C4-2B (cell line): Measurements from ENCODE around the gene ZNF487.
"Not testable (repeated sequence)": the region's sequence is repeated elsewhere in the genome, so short reads cannot be mapped to it uniquely, and the experiment has no call there.

Experiments
- ZFX ChIP-seq: fragments of 450-650 bp; IDR thresholded peaks from 2 replicates; pipeline ENCODE4 v1.6.1; 2017
- TF ChIP-seq, protein P1 (sequence below): fragments of 450-650 bp; conservative IDR thresholded peaks from 2 replicates; pipeline ENCODE4 v1.5.1; 2017; ENCODE audit warnings: mild to moderate bottlenecking

DNA sequence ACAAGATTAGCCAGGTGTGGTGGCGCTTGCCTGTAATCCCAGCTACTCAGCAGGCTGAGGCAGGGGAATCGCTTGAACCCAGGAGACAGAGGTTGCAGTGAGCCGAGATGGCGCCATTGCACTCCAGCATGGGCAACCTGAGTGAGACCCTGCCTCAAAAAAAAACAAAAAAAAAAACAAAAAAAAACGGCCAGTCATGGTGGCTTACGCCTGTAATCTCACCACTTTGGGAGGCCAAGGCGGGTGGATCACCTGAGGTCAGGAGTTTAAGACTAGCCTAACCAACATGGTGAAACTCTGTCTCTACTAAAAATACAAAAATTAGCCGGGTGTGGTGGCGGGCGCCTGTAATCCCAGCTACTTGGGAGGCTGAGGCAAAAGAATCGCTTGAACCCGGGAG lies 10.4 kb upstream of the ZNF487 start:
- TF ChIP-seq, protein P1, sequence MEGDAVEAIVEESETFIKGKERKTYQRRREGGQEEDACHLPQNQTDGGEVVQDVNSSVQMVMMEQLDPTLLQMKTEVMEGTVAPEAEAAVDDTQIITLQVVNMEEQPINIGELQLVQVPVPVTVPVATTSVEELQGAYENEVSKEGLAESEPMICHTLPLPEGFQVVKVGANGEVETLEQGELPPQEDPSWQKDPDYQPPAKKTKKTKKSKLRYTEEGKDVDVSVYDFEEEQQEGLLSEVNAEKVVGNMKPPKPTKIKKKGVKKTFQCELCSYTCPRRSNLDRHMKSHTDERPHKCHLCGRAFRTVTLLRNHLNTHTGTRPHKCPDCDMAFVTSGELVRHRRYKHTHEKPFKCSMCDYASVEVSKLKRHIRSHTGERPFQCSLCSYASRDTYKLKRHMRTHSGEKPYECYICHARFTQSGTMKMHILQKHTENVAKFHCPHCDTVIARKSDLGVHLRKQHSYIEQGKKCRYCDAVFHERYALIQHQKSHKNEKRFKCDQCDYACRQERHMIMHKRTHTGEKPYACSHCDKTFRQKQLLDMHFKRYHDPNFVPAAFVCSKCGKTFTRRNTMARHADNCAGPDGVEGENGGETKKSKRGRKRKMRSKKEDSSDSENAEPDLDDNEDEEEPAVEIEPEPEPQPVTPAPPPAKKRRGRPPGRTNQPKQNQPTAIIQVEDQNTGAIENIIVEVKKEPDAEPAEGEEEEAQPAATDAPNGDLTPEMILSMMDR = not testable (repeated sequence)
- not testable (repeated sequence) for TF ChIP-seq ZFX
